BJ (cell line): ENCODE data around the gene TNK1. TPM values are rescaled to one million over a fixed set of nuclear protein-coding genes. Genes with fewer than 3 reads are reported as not detected.

Experiments
- CTCF ChIA-PET: fragments of 350-600 bp; formaldehyde crosslinking; extraction: SDS; loops from one replicate; lab custom pipeline; 2021; ENCODE audit warnings: antibody characterized with exemption, inconsistent platforms; lab: Yijun Ruan, JAX
- POLR2A ChIA-PET: fragments of 300-600 bp; sonication (Branson Sonifier 250); formaldehyde crosslinking; extraction: SDS; loops from one replicate; lab custom pipeline; 2021; ENCODE audit warnings: antibody characterized with exemption; lab: Charles Lee
- DNase-seq: peaks from one replicate; pipeline ENCODE4 v3.0.0-alpha.2; 2011; ENCODE audit warnings: low read depth
- H3K27me3 ChIP-seq: 2 replicates; pipeline ENCODE4 v1.6.0; 2011; ENCODE audit warnings: low read length; ENCODE audit not compliant: control insufficient read depth, insufficient read depth
- H3K36me3 ChIP-seq: 2 replicates; pipeline ENCODE4 v1.5.1; 2011; ENCODE audit warnings: low read length; ENCODE audit not compliant: control insufficient read depth, insufficient read depth
- H3K4me3 ChIP-seq: 2 replicates; pipeline ENCODE4 v1.5.1; 2011; ENCODE audit warnings: low read depth, mild to moderate bottlenecking, control low read depth, low read length
- CTCF ChIP-seq: IDR thresholded peaks from 2 replicates; pipeline ENCODE4 v1.5.1; 2011; ENCODE audit warnings: low read depth, mild to moderate bottlenecking, control low read depth, inconsistent platforms, low read length, moderate library complexity; ENCODE audit not compliant: insufficient read depth
- polyA plus RNA-seq: library from polyadenylated mRNA; depleted of rRNA; stranded (reverse); fragments of >200 nt; gene quantifications from 2 replicates; pipeline ENCODE4 v1.2.3, GENCODE V29; 2011

TNK1 gene
- polyA plus RNA-seq, 1 experiment, result 2.2 TPM

GRCh38 chr17:7383742-7384488 is 3.0 kb downstream of the TNK1 start:
- CTCF ChIA-PET, result interaction anchor here (1.1 to 5.7 kb wide), 2 partner anchors 28 to 46 kb away, joined by 3 to 26 read pairs; partner anchors contain the start of gene TMEM95
- POLR2A ChIA-PET, result no interaction called here
- Histone ChIP-seq H3K4me3 (peak overlapping the region; percentile 34), H3K27me3 (peaks cover 8% of the 10 kb centered on the region), H3K36me3 (peaks cover 8% of the 10 kb centered on the region)
- DNase-seq, result no peak
- no peak for TF ChIP-seq CTCF

GRCh38 chr17:7384489-7385081 is 3.7 kb downstream of the TNK1 start:
- CTCF ChIA-PET, result interaction anchor here (1.1 to 5.7 kb wide), 4 partner anchors 8 to 52 kb away, joined by 3 to 26 read pairs (median 4); partner anchors contain the start of gene TMEM95
- no peak for TF ChIP-seq CTCF

GRCh38 chr17:7388856-7389255 is 8.0 kb downstream of the TNK1 start:
- Histone ChIP-seq H3K36me3 (peaks cover 21% of the 10 kb centered on the region), H3K27me3 (no peaks in the 10 kb centered on the region), H3K4me3 (no peak overlapping the region)
- TF ChIP-seq CTCF, result no peak
- no peak for DNase-seq
- CTCF ChIA-PET, result interaction anchor here (0.8 to 1.2 kb wide), 3 partner anchors 15 to 172 kb away, joined by 3 to 4 read pairs (median 3); partner anchors contain the start of genes SENP3 and TMEM256
- POLR2A ChIA-PET, result no interaction called here

More at GRCh38 chr17:7384489-7385081, 3.7 kb downstream of the TNK1 start:
- H3K4me3 ChIP-seq, result peak overlapping the region; percentile 34
- POLR2A ChIA-PET, result interaction anchor here (0.6 kb wide), 1 partner anchor 51 kb away, joined by 3 read pairs; the partner anchor contains the start of gene TMEM102
- peaks cover 12% of the 10 kb centered on the region for H3K36me3 ChIP-seq
- peaks cover 8% of the 10 kb centered on the region for H3K27me3 ChIP-seq
- no peak for DNase-seq

- H3K36me3 ChIP-seq, result peaks cover 21% of the 10 kb centered on the region
- no peak for TF ChIP-seq CTCF
- DNase-seq, result no peak
- POLR2A ChIA-PET, result no interaction called here
- H3K27me3 ChIP-seq, result no peaks in the 10 kb centered on the region
- CTCF ChIA-PET, result interaction anchor here (0.8 to 1.7 kb wide), 2 partner anchors 34 to 95 kb away, joined by 3 to 4 read pairs; no protein-coding TSS in a partner anchor
- no peak overlapping the region for H3K4me3 ChIP-seq
Measured at GRCh38 chr17:7389924-7390910, 9.3 kb downstream of the TNK1 start.
